GM04503 (cell line): ENCODE measurements around the gene SLC41A3.
"Not testable (repeated sequence)": the region's sequence is repeated elsewhere in the genome, so short reads cannot be mapped to it uniquely, and the experiment has no call there.

Source experiments
- DNase-seq: peaks from one replicate; pipeline ENCODE4 v3.0.0-alpha.2; 2012; ENCODE audit warnings: low read depth

Gene SLC41A3

GRCh38 chr3:126025862-126026261 is 58.1 kb downstream of the SLC41A3 start:
- no peak for DNase-seq

- no peak for DNase-seq
Observed at GRCh38 chr3:126025116-126025729, 58.7 kb downstream of the SLC41A3 start.

DNA sequence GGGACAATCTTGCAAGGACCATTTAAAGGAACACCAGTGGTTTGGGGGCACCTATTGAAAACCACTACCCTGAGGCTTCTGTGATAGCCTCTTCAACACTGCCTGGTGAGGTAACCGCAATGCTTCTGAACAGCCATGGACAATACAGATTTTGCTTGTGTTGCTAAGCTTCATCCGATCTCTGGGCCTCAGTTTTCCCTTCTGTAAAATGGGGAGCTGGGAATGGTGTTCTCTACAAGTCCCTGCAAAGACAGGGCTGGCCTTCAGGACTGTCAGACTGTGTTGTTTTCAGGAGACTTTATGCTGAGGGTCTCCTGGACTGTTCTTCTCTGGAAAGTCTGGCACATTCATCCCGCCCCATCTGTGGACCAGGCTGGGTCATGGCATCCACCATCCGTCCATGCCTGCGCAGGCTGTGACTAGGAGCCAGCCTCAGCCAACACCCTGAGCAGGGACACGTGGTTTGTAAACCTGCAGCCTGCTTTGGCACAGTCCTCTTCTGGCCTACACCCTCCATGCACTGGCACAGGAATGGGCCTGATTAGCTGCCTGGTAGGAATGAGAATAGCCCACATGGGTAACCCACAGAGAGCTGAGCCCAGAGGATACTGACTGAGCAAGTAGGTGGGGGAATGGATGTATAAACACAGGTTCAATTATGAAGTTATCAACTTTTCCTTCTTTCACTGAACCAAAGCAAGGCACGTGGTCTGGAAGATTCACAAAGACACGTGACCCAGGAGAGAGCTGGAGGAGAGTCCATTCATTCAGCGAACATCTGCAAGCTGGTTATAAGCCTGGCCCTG is 59.7 kb downstream of the SLC41A3 start:
- no peak for DNase-seq

GRCh38 chr3:126023390-126023789 is 60.5 kb downstream of the SLC41A3 start:
- no peak for DNase-seq

- no peak for DNase-seq
Observed at GRCh38 chr3:126022741-126023359, 61.1 kb downstream of the SLC41A3 start.

- no peak for DNase-seq
Observed at GRCh38 chr3:126021702-126022101, 62.2 kb downstream of the SLC41A3 start.

DNA sequence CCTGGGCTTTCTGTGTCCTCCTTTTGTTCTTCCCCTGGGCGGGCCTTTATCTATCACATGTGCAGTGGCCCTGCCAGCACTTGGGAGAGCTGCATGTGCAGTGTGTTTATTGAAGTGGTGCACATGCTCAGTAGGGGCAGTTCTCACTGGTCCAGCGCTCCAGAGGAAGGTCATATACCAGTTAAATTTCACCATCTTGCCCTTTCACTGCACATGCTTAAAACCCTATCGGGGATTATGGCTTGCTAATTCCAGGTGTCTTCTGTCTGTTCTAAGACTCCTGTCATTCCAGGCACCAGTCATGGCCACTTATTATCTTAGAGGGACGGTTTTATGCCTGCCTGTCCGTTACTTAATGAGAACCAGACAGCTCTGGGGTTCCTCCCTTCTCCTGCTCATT is 62.7 kb downstream of the SLC41A3 start:
- DNase-seq: no peak

DNA sequence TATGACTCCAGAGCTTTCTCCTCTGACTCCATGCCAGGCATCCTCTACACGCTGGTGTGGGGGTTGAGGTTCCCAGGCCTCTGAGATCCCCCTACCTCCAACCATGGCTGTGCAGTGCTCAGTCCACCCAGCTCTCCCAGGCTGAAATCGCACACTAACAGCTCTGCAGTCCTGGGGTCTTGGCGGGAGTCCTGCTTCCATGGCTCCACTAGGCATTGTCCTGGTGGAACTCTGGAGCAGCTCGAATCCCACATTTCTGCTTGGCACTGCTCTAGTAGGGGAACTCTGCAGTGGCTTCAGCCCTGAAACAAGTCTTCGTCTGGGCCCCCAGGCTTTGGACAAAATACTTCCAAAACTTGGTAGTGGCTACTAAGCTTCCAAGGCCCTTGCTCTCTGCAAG is 64.2 kb downstream of the SLC41A3 start:
- no peak for DNase-seq

DNA sequence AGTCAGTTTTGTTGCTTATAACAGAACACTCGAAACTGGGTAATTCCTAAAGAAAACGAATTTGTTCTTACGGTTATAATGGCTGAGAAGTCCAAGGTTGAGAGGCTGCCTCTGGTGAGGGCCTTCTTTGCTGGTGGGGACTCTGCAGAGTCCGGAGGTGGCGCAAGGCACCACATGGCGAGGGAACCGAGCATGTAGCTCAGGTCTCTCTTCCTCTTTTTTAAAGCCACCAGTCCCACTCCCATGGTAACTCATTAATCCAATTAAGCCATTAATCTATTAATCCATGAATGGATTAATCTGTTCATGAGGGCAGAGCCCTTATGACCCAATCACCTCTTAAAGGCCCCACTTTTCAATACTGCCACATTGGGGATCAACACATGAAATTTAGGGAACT is 64.9 kb downstream of the SLC41A3 start:
- DNase-seq: no peak

DNA sequence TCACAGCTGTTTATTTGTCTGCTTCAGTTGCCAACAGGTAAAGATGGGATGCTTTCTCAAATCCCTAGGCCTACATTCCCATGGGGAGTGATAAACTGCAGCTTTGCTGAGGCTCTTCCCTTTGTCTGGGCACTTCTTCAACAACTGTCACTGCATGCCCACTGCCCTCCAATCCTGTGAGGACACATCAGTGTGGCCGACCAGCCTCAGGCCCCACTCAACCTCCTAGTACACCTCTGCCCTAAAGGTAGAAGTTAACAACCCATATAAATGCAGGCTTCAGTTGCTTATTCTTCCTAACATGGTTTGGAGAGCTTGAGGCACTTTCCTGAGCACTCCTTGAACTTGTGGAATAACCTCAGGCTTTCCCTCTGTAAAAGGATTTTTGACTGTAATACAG is 65.4 kb downstream of the SLC41A3 start:
- DNase-seq: no peak

DNA sequence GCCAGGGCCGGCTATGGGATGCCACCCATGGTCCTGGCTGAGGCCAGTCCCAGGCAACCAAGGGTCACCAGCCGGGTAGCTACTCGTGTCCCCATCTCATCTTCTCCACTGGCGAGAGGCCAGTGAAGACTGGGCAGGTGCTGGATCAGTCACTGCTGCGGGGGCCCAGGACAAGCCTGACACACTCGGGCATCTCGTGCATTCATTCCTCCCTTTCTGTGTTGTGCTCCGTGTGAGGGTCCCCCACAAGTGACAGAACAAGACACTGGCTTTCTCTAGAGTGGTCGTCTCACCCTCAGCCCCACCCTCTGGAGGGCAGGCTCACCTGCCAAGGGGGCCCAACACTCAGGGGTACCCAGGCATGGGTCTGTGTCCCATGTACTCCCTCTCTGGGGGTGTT is 66.6 kb downstream of the SLC41A3 start:
- no peak for DNase-seq

- no peak for DNase-seq
Observed at GRCh38 chr3:126016616-126017015, 67.3 kb downstream of the SLC41A3 start.

- DNase-seq: no peak
Observed at GRCh38 chr3:126015075-126015474, 68.8 kb downstream of the SLC41A3 start.

DNA sequence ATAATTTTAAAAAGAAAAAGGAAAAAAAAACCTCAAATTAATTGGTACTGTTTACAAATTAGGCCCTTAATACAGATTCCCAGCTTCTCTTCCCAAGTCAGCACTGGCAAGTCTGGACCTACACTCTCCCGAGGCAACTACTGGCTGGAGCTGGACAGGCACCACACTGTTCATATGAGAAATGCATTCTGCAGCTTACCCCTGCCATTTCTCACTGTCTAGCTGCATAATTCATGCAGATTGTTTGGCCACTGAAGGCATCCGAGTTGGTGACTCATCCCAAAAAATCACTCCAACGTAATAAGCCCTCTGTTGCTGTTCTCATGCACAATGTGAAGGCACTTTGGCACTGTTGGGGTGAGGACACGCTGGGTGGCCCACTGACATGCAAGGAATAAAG is 69.7 kb downstream of the SLC41A3 start:
- peak; percentile 46 for DNase-seq

DNA sequence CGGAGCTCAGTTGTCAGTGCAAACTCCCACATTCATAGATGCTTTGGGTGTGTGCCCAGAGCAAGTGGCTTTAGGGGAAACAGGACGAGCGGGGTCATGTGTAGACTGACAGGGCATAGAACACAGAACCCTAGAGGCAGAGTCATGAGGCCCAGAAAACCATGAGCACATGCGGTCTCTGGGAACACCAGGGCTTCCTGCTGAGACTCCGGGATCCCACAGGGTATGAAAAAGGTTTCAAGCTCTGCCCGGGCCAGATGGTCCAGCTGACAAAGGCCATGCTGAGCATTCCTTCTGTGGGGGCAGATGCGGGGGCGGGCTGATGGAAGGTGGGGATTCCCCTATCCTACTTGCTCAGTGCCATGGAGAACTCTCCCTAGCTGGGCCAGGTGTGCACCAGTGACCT is 70.2 kb downstream of the SLC41A3 start:
- no peak for DNase-seq

DNA sequence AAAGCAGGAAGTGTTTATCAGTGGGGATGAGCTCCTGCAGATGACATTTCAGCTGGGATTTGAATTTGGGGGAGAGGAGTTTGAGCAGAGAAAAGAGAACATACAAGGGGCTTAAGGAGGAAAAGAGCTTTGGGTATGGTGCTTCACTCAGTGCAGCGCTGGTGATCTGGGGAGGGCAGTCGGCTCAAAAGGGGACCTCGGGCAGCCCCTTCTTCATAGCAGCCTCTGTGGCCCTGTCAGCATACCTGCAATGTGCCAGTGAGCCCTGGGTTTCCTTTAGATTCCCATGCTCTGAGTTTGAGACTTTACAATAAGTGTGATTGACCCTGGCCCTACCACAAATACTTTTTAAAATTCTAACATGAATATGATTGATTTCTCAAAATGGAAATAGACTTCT is 74.7 kb downstream of the SLC41A3 start:
- DNase-seq: no peak

- no peak for DNase-seq
Observed at GRCh38 chr3:126008219-126008618, 75.7 kb downstream of the SLC41A3 start.

DNA sequence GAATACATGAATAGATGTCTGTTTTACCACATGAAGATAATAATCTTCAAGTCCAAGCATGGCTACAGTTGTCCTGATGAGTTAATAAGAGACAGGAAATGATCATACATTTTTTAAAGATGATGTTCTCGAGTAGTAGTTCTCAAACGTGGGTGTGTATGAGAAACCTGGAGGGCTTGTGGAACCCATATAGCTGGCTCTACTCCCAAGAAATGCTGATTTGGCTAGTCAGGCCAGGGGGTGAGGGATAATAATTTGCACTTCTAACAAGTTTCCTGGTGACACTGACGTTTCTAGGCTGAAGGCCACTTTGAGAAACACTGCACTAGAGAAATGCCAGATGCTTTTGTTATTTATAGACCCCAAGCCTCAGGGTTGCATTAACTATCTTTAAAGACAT is 78.0 kb downstream of the SLC41A3 start:
- peak; percentile 43 for DNase-seq

DNA sequence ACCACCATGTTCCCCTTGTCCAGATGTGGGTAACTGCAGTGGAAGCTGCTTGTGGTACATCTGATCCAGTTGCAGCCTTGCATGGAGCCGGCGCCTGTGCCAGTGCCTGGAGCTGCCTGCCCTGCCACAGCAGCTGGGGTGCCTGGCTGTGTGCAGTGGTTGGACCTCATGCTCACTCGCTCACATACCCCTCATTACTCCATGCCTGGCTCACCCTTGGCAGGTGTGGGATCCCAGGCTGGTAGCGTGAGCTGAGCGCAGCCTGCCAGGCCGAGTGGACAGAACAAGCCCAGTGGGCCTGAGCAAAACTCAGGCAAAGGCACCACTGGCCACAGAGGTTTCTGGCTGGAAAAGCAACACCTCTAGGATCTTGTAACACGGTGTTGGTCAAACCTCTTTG is 79.2 kb downstream of the SLC41A3 start:
- DNase-seq: no peak

DNA sequence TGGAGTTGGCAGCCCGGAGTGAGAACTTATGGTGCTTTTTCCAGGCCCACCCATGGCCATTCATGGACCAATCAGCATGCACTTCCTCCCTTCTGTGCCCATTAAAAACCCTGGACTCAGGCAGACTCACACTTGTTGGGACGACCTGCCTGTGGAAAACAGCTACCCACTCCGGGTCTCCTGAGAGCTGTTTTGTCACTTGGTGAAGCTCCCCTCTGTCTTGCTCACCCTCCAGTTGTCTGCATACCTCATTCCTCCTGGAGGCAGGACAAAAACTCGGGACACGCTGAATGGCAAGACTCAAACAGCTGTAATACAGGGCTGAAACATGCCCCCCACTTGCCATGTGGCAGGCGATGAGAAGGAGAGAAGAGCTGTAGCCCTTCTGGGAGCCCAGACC is 79.7 kb downstream of the SLC41A3 start:
- DNase-seq: no peak

DNA sequence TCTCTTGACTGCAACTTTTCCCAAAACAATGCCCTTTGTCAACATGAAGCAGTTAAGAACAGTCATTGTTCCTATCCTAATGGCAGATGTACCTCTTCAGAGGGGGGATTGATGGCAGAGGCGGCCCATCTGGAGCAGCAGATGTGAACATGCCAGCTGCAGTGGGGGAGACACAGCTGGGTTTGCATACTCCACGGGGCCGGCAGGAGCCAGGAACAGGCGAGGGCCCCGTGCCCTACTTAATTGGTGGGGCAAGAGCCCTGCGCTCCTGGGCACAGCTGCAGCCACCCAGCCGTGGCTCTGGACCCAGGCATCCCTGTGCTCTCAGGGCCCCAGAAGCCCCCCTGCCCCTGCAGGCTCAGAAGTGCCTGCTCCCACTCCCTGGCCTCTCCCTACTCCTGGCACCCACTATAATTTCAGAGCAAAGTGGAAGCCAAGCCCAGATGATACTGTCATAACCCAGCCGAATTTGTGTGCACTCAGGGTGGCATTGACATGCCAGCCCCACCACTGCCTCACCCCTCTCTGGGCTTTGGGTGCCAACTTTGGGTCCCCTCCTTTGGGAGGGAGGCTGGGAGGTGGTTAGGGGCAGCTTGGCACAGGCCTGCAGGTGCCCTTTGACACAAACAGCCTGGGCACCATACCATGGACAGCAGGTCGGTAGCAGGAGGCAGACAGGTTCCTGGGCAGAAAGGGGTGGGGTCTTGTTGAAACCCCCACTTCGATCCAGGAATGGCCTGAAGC is 80.3 kb downstream of the SLC41A3 start:
- no peak for DNase-seq

GRCh38 chr3:126002189-126002588 is 81.7 kb downstream of the SLC41A3 start:
- no peak for DNase-seq

DNA sequence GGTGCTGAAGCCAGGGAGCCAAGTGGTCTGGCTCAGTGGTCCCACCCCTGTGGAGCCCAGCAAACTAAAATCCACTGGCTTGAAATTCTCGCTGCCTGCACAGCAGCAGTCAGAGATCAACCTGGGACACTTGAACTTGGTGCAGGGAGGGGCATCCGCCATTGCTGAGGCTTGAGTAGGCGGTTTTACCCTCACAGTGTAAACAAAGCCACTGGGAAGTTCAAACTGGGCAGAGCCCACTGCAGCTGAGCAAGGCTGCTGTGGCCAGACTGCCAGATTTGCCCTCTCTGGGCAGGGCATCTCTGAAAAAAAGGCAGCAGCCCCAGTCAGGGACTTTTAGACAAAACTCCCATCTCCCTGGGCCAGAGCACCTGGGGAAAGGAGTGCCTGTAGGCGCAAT is 87.2 kb downstream of the SLC41A3 start:
- DNase-seq: not testable (repeated sequence)
